Astrocyte of the cerebellum (primary cell): Measurements from ENCODE around the gene FIBCD1.

Experiments
- DNase-seq: peaks from one replicate; pipeline ENCODE4 v3.0.0-alpha.2; 2011; ENCODE audit warnings: low read depth
- H3K4me3 ChIP-seq: 2 replicates; pipeline ENCODE4 v1.5.1; 2011; ENCODE audit warnings: mild to moderate bottlenecking, low read depth, low read length, moderate library complexity
- in situ Hi-C: cut with HindIII; loops from 2 replicates; pipeline ENCODE4 v1.10.0; 2017; ENCODE audit warnings: low sequenced_read_pairs
- TF ChIP-seq, protein P1 (sequence below): IDR thresholded peaks from 2 replicates; pipeline ENCODE4 v1.5.1; 2012; ENCODE audit warnings: low read length, low read depth, moderate library complexity, mild to moderate bottlenecking; ENCODE audit errors: missing control alignments

FIBCD1 gene

DNA sequence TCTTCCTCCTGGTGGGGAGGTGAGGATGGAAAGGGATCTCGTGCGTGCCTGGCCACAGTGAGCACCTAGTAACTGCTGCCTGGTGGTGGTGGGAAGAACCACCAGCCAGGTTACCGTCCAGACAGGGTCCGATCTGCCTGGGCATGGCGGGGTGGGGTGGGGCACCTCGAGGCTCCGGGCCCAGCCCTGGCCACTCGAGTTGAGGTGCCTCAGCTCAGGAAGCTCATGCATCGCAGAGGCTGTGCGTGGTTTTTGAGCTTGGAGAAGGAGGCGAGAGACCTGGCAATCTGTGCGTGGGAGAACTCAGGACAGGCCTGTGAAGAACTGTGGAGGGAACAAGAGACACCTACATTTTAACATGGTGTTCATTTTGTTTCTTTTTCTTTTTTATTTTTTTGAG, 31.0 kb upstream of the FIBCD1 start:
- H3K4me3 ChIP-seq: no peak overlapping the region
- in situ Hi-C loops: no loop called here
- TF ChIP-seq, protein P1, sequence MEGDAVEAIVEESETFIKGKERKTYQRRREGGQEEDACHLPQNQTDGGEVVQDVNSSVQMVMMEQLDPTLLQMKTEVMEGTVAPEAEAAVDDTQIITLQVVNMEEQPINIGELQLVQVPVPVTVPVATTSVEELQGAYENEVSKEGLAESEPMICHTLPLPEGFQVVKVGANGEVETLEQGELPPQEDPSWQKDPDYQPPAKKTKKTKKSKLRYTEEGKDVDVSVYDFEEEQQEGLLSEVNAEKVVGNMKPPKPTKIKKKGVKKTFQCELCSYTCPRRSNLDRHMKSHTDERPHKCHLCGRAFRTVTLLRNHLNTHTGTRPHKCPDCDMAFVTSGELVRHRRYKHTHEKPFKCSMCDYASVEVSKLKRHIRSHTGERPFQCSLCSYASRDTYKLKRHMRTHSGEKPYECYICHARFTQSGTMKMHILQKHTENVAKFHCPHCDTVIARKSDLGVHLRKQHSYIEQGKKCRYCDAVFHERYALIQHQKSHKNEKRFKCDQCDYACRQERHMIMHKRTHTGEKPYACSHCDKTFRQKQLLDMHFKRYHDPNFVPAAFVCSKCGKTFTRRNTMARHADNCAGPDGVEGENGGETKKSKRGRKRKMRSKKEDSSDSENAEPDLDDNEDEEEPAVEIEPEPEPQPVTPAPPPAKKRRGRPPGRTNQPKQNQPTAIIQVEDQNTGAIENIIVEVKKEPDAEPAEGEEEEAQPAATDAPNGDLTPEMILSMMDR: no peak
- DNase-seq: no peak

DNA sequence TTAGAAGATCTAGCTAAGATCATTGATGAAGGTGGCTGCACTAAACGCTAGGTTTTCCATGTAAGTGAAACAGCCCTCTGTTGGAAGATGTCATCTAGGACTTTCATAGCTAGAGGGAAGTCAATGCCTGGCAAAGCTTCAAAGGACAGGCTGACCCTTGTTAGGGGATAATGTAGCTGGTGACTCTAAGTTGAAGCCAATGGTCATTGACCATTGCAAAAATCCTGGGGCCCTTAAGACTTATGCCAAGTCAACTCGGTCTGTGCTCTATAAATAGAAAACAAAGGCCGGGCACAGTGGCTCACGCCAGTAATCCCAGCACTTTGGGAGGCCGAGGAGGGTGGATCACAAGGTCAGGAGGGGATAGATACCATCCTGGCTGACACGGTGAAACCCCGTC, 26.6 kb upstream of the FIBCD1 start:
- no peak for DNase-seq
- no peak overlapping the region for H3K4me3 ChIP-seq
- TF ChIP-seq, protein P1: no peak
- in situ Hi-C loops: loop anchor here (5.0 kb wide), 1 partner anchor 63 kb away; no protein-coding TSS in a partner anchor

DNA sequence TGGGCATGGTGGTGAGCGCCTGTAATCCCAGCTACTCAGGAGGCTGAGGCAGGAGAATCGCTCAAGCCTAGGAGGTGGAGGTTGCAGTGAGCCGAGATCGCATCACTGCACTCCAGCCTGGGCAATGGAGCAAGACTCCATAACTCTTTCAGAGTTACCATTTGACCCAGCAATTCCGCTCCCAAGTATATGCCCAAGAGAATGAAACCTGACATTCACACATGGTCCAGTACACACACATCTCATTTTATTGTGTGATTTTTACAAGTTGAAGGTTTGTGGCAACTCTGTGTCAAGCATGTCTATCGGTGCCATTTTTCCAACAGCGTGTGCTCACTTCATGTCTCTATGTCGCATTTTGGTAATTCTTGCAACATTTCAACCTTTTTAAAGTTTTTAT, 24.9 kb upstream of the FIBCD1 start:
- H3K4me3 ChIP-seq: no peak overlapping the region
- TF ChIP-seq, protein P1: no peak
- in situ Hi-C loops: no loop called here
- no peak for DNase-seq

DNA sequence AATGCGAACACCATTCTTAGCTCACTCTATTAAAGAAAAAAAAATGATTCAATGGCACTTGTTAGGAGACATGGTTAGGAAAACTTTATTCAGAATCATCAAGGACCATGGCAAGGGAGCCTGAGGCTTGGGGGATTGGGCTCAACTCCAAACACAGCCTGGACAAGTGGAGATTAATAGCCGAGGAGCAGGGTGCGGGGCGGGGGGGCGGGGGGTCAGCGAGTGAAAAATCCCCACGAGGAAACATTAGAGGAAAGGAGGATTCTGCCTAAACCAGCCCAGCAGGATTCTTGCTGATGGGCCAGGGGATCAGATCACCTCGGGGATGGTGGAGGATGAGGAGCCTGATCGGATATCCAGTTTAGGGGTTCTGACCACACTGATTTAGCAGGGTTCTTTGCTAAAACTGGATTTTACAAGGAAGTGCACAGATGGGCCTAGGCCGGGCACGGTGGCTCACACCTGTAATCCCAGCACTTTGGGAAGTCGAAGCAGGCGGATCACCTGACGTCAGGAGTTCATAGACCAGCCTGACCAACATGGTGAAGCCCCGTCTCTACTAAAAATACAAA, 24.4 kb upstream of the FIBCD1 start:
- in situ Hi-C loops: no loop called here

DNA sequence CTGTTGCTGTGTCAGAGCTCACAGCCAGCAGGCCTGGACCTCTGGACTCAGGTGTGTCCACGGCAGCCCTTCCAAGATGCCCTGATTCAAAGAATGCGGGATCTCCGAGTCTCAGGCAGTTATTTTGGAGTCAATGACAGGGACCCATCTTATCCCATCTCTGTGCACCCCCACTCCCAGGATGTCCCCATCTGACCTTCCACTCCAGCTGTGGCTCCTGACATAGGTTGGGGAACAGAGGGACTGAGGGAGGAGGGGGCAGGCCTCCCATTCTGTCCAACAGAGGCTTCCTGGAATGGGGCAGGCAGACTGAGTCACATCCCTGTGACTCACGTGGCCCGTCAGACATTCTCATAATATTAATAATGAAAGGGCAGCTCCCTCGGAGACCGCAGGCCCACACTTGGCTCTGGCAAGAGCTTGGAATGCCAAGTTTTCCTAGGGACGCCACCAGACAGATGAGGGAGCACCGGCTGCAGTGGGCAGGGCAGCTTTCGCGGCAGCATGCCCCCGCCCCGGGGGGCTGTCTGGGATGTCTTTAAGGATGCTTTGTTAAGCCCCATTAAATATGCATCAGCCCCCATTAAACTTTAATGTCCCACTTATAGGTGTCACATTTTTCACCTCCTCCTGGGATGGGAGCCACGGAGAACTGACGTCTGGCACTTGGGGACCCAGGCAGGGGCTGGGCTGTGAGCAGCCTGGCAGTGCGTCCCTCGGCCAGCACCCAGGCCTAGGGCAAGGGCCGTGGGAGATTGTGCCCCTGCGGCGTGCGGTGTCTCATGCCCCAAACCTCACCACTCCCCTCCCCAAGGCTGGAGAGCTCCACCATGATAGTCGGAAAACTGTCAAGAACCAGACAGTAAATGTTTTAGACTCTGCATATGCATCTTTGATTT, 23.6 kb upstream of the FIBCD1 start:
- TF ChIP-seq, protein P1: no peak
- DNase-seq: peak; percentile 87
- in situ Hi-C loops: no loop called here
- no peak overlapping the region for H3K4me3 ChIP-seq

More for the DNA sequence above, 24.4 kb upstream of the FIBCD1 start:
- no peak for DNase-seq
- TF ChIP-seq, protein P1: no peak
- no peak overlapping the region for H3K4me3 ChIP-seq

DNA sequence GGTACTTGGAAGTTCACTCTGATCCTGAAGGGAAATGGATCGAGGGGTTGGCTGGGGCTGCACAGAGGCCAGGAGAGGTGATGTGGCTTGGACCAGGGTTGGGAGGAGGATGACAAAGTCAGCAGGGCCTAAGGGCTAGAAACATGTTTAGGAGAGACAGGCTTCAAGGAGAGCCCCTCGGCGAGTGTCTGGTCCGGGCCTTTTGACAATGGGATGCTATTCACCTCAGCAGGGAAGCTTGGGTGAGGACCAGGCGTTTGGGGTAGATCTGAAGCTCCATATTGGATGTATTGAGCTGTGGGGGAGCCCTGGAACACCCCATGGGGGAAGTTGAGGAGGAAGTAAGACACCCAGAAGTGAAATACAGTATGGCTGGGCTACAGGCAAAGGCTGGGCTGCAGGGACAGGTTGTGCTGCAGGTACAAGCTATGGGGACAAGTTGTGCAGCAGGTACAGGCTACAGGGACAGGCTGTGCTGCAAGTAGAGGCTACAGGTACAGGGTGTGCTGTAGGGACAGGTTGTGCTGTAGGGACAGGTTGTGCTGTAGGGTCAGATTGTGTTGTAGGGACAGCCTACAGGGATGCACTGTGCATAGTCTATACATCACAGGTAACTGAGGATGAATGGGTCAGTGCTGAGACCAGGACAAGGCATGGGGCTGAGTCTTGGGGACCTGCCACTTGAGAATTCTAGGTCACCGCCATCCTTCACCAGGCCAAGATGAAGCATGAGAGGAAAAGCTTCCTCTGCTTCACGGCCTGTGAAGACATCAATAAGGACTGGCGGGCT, 22.7 kb upstream of the FIBCD1 start:
- TF ChIP-seq, protein P1: no peak
- no peak overlapping the region for H3K4me3 ChIP-seq
- no peak for DNase-seq
- in situ Hi-C loops: no loop called here
